K562 (cell line): ENCODE measurements around the gene EIF2S1. TPM values are rescaled to one million over a fixed set of nuclear protein-coding genes. Genes with fewer than 3 reads are reported as not detected.
A peak's percentile ranks its signal among the peaks of the same experiment; 100 is the strongest.

Experiments
- ADNP ChIP-seq: fragments of 200-800 bp; sonication (Bioruptor generic); IDR thresholded peaks from 2 replicates; pipeline ENCODE4 v1.6.1; 2016; ENCODE audit warnings: missing genetic modification characterization, missing compliant biosample characterization
- BCOR ChIP-seq: fragments of 450-650 bp; IDR thresholded peaks from 2 replicates; pipeline ENCODE4 v1.6.1; 2016
- CSDE1 ChIP-seq, 2 experiments: fragments of 450-650 bp; IDR thresholded peaks; 2 replicates each; pipeline ENCODE4 v1.6.1; 2016; ENCODE audit warnings: mild to moderate bottlenecking in 1 of 2
- EGR1 ChIP-seq: fragments of 450-650 bp; conservative IDR thresholded peaks from 2 replicates; pipeline ENCODE4 v1.6.1; 2017; ENCODE audit warnings: mild to moderate bottlenecking
- ETV5 ChIP-seq: sonication (generic); formaldehyde crosslinking; IDR thresholded peaks from 2 replicates; pipeline ENCODE4 v1.4.0; 2020; ENCODE audit warnings: low read depth, mild to moderate bottlenecking, missing genetic modification reagents
- FOXJ2 ChIP-seq: fragments of 200-800 bp; sonication (Bioruptor generic); IDR thresholded peaks from 2 replicates; pipeline ENCODE4 v1.6.1; 2016; ENCODE audit warnings: missing genetic modification characterization, missing compliant biosample characterization
- HDAC3 ChIP-seq: fragments of 450-650 bp; IDR thresholded peaks from 2 replicates; pipeline ENCODE4 v1.6.1; 2018; ENCODE audit warnings: borderline replicate concordance, mild to moderate bottlenecking, moderate library complexity; ENCODE audit not compliant: partially characterized antibody
- HLTF ChIP-seq: fragments of 450-650 bp; IDR thresholded peaks from 2 replicates; pipeline ENCODE4 v1.6.1; 2016
- HNRNPH1 ChIP-seq: fragments of 200-400 bp; formaldehyde crosslinking; optimal IDR thresholded peaks from 2 replicates; pipeline ENCODE3; 2017; ENCODE audit warnings: low read depth, mild to moderate bottlenecking, low read length, moderate library complexity
- KLF10 ChIP-seq: fragments of 250-450 bp; sonication (Bioruptor Pico); IDR thresholded peaks from 2 replicates; pipeline ENCODE4 v1.6.1; 2021; ENCODE audit warnings: matching md5 sums
- MAZ ChIP-seq, 2 experiments: fragments of 450-650 bp in 1 of 2; sonication (generic) in 1 of 2; formaldehyde crosslinking; IDR thresholded peaks in 1 of 2; conservative IDR thresholded peaks in 1 of 2; 2 replicates each; pipeline versions ENCODE4 v1.4.0 to v1.5.0; 2020; ENCODE audit warnings: mild to moderate bottlenecking in 1 of 2, missing genetic modification reagents in 1 of 2
- MEF2D ChIP-seq: conservative IDR thresholded peaks from 2 replicates; pipeline ENCODE4 v1.6.1; 2016; ENCODE audit warnings: low read depth, missing genetic modification characterization, missing compliant biosample characterization
- MIER1 ChIP-seq: fragments of 450-650 bp; IDR thresholded peaks from 2 replicates; pipeline ENCODE4 v1.6.1; 2016; ENCODE audit warnings: antibody characterized with exemption, mild to moderate bottlenecking, low read depth
- RBM22 ChIP-seq: fragments of 200-400 bp; formaldehyde crosslinking; IDR thresholded peaks from 2 replicates; pipeline ENCODE4 v1.6.1; 2018; ENCODE audit warnings: low read length, low read depth; ENCODE audit not compliant: poor library complexity, severe bottlenecking
- RBM25 ChIP-seq: fragments of 200-400 bp; formaldehyde crosslinking; IDR thresholded peaks from 2 replicates; pipeline ENCODE4 v1.6.1; 2018; ENCODE audit warnings: low read length, low read depth, moderate library complexity; ENCODE audit not compliant: severe bottlenecking
- SLC30A9 ChIP-seq: fragments of 250-450 bp; sonication (Bioruptor Pico); IDR thresholded peaks from 2 replicates; pipeline ENCODE4 v1.8.0; 2022; ENCODE audit warnings: mild to moderate bottlenecking, moderate library complexity
- SRSF1 ChIP-seq: fragments of 200-400 bp; formaldehyde crosslinking; IDR thresholded peaks from 2 replicates; pipeline ENCODE4 v1.6.1; 2017; ENCODE audit warnings: mild to moderate bottlenecking, low read depth, low read length, moderate library complexity
- ZBED1 ChIP-seq: IDR thresholded peaks from 2 replicates; pipeline ENCODE4 v1.6.1; 2014
- ZNF121 ChIP-seq: sonication (generic); formaldehyde crosslinking; conservative IDR thresholded peaks from 2 replicates; pipeline ENCODE4 v1.8.0; 2022; ENCODE audit warnings: missing genetic modification reagents
- ZNF764 ChIP-seq: fragments of 250-450 bp; sonication (Bioruptor Pico); IDR thresholded peaks from 2 replicates; pipeline ENCODE4 v1.4.0; 2020; ENCODE audit warnings: low read depth, mild to moderate bottlenecking, moderate library complexity
- polyA plus RNA-seq, 8 experiments: library from polyadenylated mRNA; depleted of rRNA in 4 of 8; stranded (reverse) in 5 of 8; unstranded in 3 of 8; fragments of >200 nt; fragmentation: Nextera tagmentation in 2 of 8; fragmentation: Illumina TruSeq in 1 of 8; extraction: Ambion mirVana in 2 of 8; extraction: Trizol in 1 of 8; gene quantifications; 2 replicates each; pipeline versions ENCODE4 v1.2.1 to v1.2.3, GENCODE V29; 2011 to 2014; ENCODE audit warnings: inconsistent platforms in 1 of 8, missing spikeins in 1 of 8
- total RNA-seq, 7 experiments: library from RNA; depleted of rRNA in 6 of 7; stranded (reverse); fragments of >200 nt in 6 of 7; fragmentation: Illumina TruSeq in 2 of 7; extraction: Trizol in 2 of 7; gene quantifications; 2 replicates each; pipeline versions ENCODE4 v1.2.1 to v1.2.3, GENCODE V29; 2011 to 2021; ENCODE audit warnings: low replicate concordance in 1 of 7
- TF ChIP-seq, protein P1 (sequence below): fragments of 250-450 bp; sonication (Bioruptor Pico); IDR thresholded peaks from 2 replicates; pipeline ENCODE4 v1.8.0; 2021; ENCODE audit warnings: borderline replicate concordance, mild to moderate bottlenecking, moderate library complexity; ENCODE audit not compliant: poor library complexity, severe bottlenecking
- TF ChIP-seq, protein P2 (sequence below): sonication (generic); formaldehyde crosslinking; IDR thresholded peaks from 2 replicates; pipeline ENCODE4 v1.8.1; 2022; ENCODE audit warnings: missing genetic modification reagents
- TF ChIP-seq, protein P3 (sequence below): fragments of 450-650 bp; IDR thresholded peaks from 2 replicates; pipeline ENCODE4 v1.6.1; 2017; ENCODE audit warnings: mild to moderate bottlenecking, moderate library complexity
- TF ChIP-seq, protein P4 (sequence below): sonication (generic); formaldehyde crosslinking; IDR thresholded peaks from 2 replicates; pipeline ENCODE4 v1.8.1; 2023; ENCODE audit warnings: mild to moderate bottlenecking, missing genetic modification reagents
- TF ChIP-seq, protein P5 (sequence below): fragments of 450-650 bp; formaldehyde crosslinking; IDR thresholded peaks from 2 replicates; pipeline ENCODE4 v1.4.0; 2022; ENCODE audit warnings: missing genetic modification characterization

Gene EIF2S1
- total and polyA plus RNA-seq, 9 of the 15 experiments (the other 6 are each of a cell fraction or from before 2014, with no cell fraction given), result 216 to 1,018 (median 332) TPM

DNA sequence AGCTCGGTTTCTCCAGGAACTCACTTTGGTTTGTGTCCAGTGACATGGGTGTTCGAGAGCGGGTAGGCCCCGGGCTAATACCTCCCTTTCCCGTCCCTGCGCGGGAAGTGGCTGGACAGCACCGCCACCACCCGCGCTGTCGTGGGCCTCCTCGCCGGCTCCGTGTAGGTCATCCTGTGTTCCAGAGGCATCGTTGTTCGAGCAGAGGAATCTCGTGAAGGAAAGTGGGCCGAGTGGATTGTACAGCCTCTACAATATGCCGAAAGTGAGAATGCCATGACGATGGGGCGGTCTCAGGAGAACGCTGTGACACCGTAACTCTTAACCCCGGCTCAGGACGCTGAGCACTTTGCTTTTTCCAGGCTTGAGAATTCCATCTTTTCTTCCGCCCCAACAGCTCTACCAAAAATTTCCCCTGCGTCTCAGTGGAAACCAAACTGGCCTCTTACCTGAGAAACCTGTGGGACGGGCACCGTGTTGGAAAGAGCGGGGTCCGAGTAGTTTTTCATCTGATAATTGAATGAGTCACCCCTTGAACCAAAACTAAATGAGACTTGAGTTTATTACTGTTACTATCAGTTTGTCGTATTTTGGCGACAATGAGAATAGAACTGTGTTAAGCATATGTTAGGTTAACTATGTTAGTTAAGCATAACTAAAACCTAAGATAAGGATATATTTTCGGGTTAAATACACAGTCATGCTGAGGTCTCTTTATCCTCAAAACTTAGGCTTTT lies 510 bp downstream of the EIF2S1 start (continued):
- TF ChIP-seq ZNF764 (no peak), MEF2D (no peak), FOXJ2 (tag) (no peak), RBM25 (no peak), RBM22 (no peak), BCOR (no peak), ETV5 (CRISPR knock-in tag) (no peak), EGR1 (no peak), HNRNPH1 (no peak), HLTF (no peak), CSDE1 (IDR thresholded peaks at IDR 0.05) (no peak), SRSF1 (no peak), ADNP (tag) (no peak), MIER1 (no peak), HDAC3 (no peak), ZNF121 (CRISPR knock-in tag) (no peak), ZBED1 (no peak), MAZ (CRISPR knock-in tag; conservative IDR thresholded peaks at IDR 0.05 in 1 of 2, IDR thresholded peaks at IDR 0.05 in 1 of 2) (0 out of 4 replicates have a peak, but pooled peaks of 1 of the 2 experiments have one; percentile 8), KLF10 (no peak), SLC30A9 (CRISPR knock-in tag) (no peak)
- TF ChIP-seq, protein P1, sequence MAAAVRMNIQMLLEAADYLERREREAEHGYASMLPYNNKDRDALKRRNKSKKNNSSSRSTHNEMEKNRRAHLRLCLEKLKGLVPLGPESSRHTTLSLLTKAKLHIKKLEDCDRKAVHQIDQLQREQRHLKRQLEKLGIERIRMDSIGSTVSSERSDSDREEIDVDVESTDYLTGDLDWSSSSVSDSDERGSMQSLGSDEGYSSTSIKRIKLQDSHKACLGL (CRISPR knock-in tag), result no peak
- TF ChIP-seq, protein P2, sequence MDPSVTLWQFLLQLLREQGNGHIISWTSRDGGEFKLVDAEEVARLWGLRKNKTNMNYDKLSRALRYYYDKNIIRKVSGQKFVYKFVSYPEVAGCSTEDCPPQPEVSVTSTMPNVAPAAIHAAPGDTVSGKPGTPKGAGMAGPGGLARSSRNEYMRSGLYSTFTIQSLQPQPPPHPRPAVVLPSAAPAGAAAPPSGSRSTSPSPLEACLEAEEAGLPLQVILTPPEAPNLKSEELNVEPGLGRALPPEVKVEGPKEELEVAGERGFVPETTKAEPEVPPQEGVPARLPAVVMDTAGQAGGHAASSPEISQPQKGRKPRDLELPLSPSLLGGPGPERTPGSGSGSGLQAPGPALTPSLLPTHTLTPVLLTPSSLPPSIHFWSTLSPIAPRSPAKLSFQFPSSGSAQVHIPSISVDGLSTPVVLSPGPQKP, result no peak
- TF ChIP-seq, protein P3, sequence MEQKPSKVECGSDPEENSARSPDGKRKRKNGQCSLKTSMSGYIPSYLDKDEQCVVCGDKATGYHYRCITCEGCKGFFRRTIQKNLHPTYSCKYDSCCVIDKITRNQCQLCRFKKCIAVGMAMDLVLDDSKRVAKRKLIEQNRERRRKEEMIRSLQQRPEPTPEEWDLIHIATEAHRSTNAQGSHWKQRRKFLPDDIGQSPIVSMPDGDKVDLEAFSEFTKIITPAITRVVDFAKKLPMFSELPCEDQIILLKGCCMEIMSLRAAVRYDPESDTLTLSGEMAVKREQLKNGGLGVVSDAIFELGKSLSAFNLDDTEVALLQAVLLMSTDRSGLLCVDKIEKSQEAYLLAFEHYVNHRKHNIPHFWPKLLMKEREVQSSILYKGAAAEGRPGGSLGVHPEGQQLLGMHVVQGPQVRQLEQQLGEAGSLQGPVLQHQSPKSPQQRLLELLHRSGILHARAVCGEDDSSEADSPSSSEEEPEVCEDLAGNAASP, result no peak
- TF ChIP-seq, protein P4, sequence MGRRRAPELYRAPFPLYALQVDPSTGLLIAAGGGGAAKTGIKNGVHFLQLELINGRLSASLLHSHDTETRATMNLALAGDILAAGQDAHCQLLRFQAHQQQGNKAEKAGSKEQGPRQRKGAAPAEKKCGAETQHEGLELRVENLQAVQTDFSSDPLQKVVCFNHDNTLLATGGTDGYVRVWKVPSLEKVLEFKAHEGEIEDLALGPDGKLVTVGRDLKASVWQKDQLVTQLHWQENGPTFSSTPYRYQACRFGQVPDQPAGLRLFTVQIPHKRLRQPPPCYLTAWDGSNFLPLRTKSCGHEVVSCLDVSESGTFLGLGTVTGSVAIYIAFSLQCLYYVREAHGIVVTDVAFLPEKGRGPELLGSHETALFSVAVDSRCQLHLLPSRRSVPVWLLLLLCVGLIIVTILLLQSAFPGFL (CRISPR knock-in tag), result no peak
- TF ChIP-seq, protein P5, sequence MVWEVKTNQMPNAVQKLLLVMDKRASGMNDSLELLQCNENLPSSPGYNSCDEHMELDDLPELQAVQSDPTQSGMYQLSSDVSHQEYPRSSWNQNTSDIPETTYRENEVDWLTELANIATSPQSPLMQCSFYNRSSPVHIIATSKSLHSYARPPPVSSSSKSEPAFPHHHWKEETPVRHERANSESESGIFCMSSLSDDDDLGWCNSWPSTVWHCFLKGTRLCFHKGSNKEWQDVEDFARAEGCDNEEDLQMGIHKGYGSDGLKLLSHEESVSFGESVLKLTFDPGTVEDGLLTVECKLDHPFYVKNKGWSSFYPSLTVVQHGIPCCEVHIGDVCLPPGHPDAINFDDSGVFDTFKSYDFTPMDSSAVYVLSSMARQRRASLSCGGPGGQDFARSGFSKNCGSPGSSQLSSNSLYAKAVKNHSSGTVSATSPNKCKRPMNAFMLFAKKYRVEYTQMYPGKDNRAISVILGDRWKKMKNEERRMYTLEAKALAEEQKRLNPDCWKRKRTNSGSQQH (CRISPR knock-in tag), result no peak
